ENCODE data around the gene GPR183. TPM values are rescaled to one million over a fixed set of nuclear protein-coding genes. Genes with fewer than 3 reads are reported as not detected.

GPR183 gene
- total RNA-seq, 4 donors from 2014 or later: 11.9 to 32.1 (median 22.3) TPM

GRCh38 chr13:99350191-99350590 is 43.0 kb upstream of the GPR183 start:
- WGBS: 97% methylated on average over 2 of the region's 2 CpGs

DNA sequence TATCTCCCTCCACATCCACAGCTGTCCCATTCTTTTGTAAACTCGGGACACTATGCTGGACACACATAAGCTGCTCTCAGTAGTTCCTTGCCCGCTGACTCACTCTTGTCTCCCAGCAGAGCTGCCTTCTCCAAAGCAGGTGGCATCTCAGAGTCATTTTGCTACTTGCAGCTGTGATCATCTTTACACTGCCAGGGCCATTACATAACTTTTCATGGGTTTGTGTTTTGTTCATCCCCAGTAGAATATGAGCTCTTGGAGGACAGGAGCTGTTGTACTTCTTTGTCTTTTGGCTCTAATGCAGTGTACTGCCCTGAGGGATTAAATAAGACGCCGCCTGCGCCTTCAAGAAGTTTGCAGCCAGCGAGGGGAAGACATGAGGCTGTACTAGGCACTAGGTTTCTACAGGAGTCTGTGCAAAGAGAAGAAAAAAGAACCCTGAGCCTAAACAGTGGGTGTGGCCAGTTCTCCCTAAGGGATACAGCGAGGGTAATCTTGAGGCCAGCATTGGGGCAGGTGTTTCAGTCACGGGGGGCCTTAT is 40.8 kb upstream of the GPR183 start:
- Histone ChIP-seq H3K36me3 (peaks cover 11 to 70% (median 53%) of the 10 kb centered on the region in 4 donors), H3K4me3 (no peak overlapping the region), H3K4me1 (no peaks in the 10 kb centered on the region), H3K27me3 (no peaks in the 10 kb centered on the region), H3K27ac (replicated peaks in 1 of 4) (no peak overlapping the region), H3K9me3 (no peaks in the 10 kb centered on the region)
- WGBS: 87% methylated on average over 8 of the region's 8 CpGs
- no peak for TF ChIP-seq POLR2A (IDR thresholded peaks at IDR 0.05; ENCODE audit: low read depth)
- no peak for TF ChIP-seq POLR2AphosphoS5 (IDR thresholded peaks at IDR 0.05)
- TF ChIP-seq EP300 (IDR thresholded peaks at IDR 0.05): no peak
- TF ChIP-seq, protein P1, sequence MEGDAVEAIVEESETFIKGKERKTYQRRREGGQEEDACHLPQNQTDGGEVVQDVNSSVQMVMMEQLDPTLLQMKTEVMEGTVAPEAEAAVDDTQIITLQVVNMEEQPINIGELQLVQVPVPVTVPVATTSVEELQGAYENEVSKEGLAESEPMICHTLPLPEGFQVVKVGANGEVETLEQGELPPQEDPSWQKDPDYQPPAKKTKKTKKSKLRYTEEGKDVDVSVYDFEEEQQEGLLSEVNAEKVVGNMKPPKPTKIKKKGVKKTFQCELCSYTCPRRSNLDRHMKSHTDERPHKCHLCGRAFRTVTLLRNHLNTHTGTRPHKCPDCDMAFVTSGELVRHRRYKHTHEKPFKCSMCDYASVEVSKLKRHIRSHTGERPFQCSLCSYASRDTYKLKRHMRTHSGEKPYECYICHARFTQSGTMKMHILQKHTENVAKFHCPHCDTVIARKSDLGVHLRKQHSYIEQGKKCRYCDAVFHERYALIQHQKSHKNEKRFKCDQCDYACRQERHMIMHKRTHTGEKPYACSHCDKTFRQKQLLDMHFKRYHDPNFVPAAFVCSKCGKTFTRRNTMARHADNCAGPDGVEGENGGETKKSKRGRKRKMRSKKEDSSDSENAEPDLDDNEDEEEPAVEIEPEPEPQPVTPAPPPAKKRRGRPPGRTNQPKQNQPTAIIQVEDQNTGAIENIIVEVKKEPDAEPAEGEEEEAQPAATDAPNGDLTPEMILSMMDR (IDR thresholded peaks at IDR 0.05): no peak
- peak; percentile 66 for DNase-seq (ENCODE audit: extremely low spot score)
- intact Hi-C loops (cut with DNase I): no loop called here

More at GRCh38 chr13:99350191-99350590, 43.0 kb upstream of the GPR183 start:
- TF ChIP-seq POLR2A (IDR thresholded peaks at IDR 0.05; ENCODE audit: low read depth) (no peak), POLR2AphosphoS5 (IDR thresholded peaks at IDR 0.05) (no peak), EP300 (IDR thresholded peaks at IDR 0.05) (no peak)
- TF ChIP-seq, protein P1 (IDR thresholded peaks at IDR 0.05): no peak
- H3K9me3 ChIP-seq: no peaks in the 10 kb centered on the region
- H3K4me3 ChIP-seq: no peak overlapping the region
- H3K4me1 ChIP-seq: peaks cover 0 to 12% (median 2%) of the 10 kb centered on the region in 4 donors
- intact Hi-C loops (cut with DNase I): no loop called here
- H3K27ac ChIP-seq (replicated peaks in 1 of 4): no peak overlapping the region
- no peaks in the 10 kb centered on the region for H3K27me3 ChIP-seq
- peaks cover 11 to 65% (median 38%) of the 10 kb centered on the region in 4 donors for H3K36me3 ChIP-seq
- DNase-seq (ENCODE audit: extremely low spot score): peak; percentile 75

DNA sequence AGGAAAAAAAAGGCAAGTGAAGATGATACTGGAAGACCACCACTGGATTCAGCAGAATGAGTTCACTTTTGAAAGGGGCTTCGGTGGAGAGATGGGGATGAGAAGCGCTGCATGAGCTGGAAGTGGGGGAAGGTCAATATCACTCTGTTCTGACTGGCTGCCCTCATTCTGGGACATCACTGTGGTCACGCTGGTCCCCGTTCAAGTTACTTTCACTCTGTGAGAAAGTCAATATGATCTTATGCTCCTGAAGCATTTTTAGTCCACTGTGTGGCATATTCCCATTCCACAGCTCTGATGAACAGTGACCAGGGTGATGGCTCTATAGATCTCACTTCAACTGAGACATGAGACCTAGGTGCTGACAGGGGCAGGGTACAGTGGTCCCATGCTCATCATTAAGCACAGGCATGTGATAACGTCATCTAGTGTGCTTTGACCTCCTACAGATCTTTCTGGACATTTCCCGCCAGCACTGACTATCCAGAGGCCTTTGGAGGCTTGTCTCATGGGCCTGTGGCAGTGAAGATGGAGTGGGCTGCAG is 40.2 kb upstream of the GPR183 start:
- no peaks in the 10 kb centered on the region for H3K9me3 ChIP-seq
- H3K27me3 ChIP-seq: no peaks in the 10 kb centered on the region
- no peak overlapping the region for H3K27ac ChIP-seq (replicated peaks in 1 of 4)
- peaks cover 9 to 72% (median 59%) of the 10 kb centered on the region in 4 donors for H3K36me3 ChIP-seq
- no peak overlapping the region for H3K4me3 ChIP-seq
- peak; percentile 19 for DNase-seq (ENCODE audit: extremely low spot score)
- no peak for TF ChIP-seq EP300 (IDR thresholded peaks at IDR 0.05)
- TF ChIP-seq POLR2AphosphoS5 (IDR thresholded peaks at IDR 0.05): no peak
- TF ChIP-seq POLR2A (IDR thresholded peaks at IDR 0.05; ENCODE audit: low read depth): no peak
- TF ChIP-seq, protein P1 (IDR thresholded peaks at IDR 0.05): no peak
- WGBS: 96% methylated on average over 6 of the region's 6 CpGs
- H3K4me1 ChIP-seq: no peaks in the 10 kb centered on the region
- intact Hi-C loops (cut with DNase I): no loop called here

- intact Hi-C loops (cut with DNase I): no loop called here
These were observed 39.3 kb upstream of the GPR183 start for GRCh38 chr13:99346335-99347042.

More at GRCh38 chr13:99346335-99347042, 39.3 kb upstream of the GPR183 start:
- peak; percentile 42 for DNase-seq (ENCODE audit: extremely low spot score)
- H3K27ac ChIP-seq (replicated peaks in 1 of 4): no peak overlapping the region
- H3K9me3 ChIP-seq: no peaks in the 10 kb centered on the region
- H3K4me3 ChIP-seq: no peak overlapping the region
- 85% methylated on average over 11 of the region's 11 CpGs for WGBS
- no peak for TF ChIP-seq POLR2AphosphoS5 (IDR thresholded peaks at IDR 0.05)
- TF ChIP-seq EP300 (IDR thresholded peaks at IDR 0.05): no peak
- TF ChIP-seq POLR2A (IDR thresholded peaks at IDR 0.05; ENCODE audit: low read depth): no peak
- TF ChIP-seq, protein P1 (IDR thresholded peaks at IDR 0.05): no peak
- H3K36me3 ChIP-seq: peaks cover 7 to 76% (median 64%) of the 10 kb centered on the region in 4 donors
- H3K27me3 ChIP-seq: no peaks in the 10 kb centered on the region
- no peaks in the 10 kb centered on the region for H3K4me1 ChIP-seq
